Urothelium cell line (cell line): ENCODE measurements around the gene NAGLU.
"Not testable (repeated sequence)": the region's sequence is repeated elsewhere in the genome, so short reads cannot be mapped to it uniquely, and the experiment has no call there.

Experiments used
- DNase-seq: peaks from one replicate; pipeline ENCODE4 v3.0.0; 2011; ENCODE audit warnings: low spot score, mixed read lengths
- FAIRE-seq: peaks from 2 replicates; lab custom pipeline; 2011; peaks lifted over from hg19 to GRCh38; lab: Jason Lieb, UNC

The NAGLU gene

GRCh38 chr17:42543190-42544079 lies 7.4 kb downstream of the NAGLU start:
- DNase-seq (no peak), FAIRE-seq (no peak)

- DNase-seq = no peak
- no peak for FAIRE-seq
These were observed 8.8 kb downstream of the NAGLU start for GRCh38 chr17:42544874-42545283.

GRCh38 chr17:42545755-42546505 lies 9.9 kb downstream of the NAGLU start:
- DNase-seq = not testable (repeated sequence)
- FAIRE-seq = peak; percentile 17

DNA sequence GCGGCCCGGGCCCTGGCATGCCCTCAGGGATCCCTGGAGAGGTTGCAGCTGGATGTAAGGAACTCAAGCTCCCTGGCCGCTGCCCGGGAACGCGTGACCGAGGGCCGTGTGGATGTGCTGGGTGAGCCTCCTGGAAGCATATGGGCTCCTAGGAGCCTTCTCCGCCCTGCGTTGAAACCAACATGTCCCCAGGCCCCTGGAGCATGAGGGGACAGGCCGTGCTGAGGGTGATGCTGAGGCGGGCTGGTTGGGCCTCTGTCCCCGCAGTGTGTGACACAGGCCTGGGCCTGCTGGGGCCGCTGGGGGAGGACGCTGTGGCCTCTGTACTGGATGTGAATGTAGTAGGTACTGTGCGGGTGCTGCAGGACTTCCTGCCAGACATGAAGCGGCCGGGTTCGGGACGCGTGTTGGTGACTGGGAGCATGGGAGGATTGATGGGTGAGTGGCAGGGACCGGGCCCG lies 11.0 kb downstream of the NAGLU start:
- DNase-seq = no peak
- no peak for FAIRE-seq

DNA sequence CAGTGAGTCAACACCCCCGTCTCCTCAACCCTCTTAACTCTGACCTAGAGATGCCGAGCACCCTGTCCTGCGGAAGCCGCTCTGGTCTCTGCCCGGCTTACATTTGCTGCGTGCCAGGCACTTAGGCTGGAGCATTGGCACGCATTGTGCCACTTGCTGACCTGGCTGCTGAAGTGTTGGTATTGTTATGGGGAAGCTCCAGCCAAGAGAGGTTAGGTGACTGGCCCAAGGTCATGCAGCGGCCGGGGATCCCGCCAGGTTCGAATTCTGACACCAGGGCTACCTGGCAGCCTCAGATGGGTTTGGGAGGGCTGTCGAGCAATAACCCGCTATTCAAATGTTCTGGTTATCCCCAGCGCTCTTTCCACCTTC lies 11.6 kb downstream of the NAGLU start:
- DNase-seq (no peak), FAIRE-seq (no peak)

- DNase-seq (no peak), FAIRE-seq (no peak)
These were observed 12.2 kb downstream of the NAGLU start for GRCh38 chr17:42548070-42548837.

- DNase-seq (no peak), FAIRE-seq (no peak)
These were observed 13.1 kb downstream of the NAGLU start for GRCh38 chr17:42548993-42549755.

GRCh38 chr17:42552736-42553135 lies 16.7 kb downstream of the NAGLU start, which contains the start of gene HSD17B1:
TSS of gene HSD17B1 (plus strand) at chr17:42552923. CDS start at chr17:42552934, 11 bp downstream.
- DNase-seq, FAIRE-seq: not testable (repeated sequence)

- DNase-seq (peak; percentile 27), FAIRE-seq (no peak)
These were observed 17.2 kb downstream of the NAGLU start for GRCh38 chr17:42553161-42553818.

DNA sequence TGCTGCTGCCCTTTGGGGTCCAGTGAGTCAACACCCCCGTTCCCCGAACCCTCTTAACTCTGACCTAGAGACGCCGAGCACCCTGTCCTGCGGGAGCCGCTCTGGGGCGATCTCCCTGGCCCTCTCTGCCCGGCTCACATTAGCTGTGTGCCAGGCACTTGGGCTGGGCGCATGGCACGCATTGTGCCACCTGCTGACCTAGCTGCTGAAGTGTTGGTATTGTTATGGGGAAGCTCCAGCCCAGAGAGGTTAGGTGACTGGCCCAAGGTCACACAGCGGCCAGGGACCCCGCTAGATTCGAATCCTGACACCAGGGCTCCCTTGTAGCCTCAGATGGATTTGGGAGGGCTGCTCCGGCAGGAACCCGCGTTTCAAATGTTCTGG lies 17.8 kb downstream of the NAGLU start:
- DNase-seq = no peak
- no peak for FAIRE-seq

DNA sequence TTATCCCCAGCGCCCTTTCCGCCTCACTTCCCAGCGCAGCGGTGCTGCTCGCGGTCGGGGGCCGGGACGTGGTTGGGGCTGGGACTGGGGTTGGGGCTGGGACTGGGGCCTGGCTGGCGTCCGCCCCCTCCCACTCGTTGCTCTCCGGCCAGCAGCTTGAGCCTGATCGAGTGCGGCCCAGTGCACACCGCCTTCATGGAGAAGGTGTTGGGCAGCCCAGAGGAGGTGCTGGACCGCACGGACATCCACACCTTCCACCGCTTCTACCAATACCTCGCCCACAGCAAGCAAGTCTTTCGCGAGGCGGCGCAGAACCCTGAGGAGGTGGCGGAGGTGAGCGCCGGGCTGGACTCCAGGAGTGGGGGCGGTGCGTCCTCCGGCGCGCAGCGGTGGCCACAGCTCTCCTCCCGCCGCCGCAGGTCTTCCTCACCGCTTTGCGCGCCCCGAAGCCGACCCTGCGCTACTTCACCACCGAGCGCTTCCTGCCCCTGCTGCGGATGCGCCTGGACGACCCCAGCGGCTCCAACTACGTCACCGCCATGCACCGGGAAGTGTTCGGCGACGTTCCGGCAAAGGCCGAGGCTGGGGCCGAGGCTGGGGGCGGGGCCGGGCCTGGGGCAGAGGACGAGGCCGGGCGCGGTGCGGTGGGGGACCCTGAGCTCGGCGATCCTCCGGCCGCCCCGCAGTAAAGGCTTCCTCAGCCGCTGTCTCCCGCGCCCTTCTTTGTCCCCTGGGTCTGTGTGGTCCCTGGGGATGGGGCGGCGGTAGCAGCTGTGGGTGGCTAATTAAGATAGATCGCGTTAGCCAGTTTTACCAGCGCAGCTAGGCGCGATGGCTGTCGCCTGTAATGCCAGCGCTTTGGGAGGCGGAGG lies 18.4 kb downstream of the NAGLU start:
- DNase-seq (peak; percentile 89), FAIRE-seq (peak; percentile 17)

- no peak for FAIRE-seq
These were observed 19.1 kb downstream of the NAGLU start for GRCh38 chr17:42555122-42555622.

DNA sequence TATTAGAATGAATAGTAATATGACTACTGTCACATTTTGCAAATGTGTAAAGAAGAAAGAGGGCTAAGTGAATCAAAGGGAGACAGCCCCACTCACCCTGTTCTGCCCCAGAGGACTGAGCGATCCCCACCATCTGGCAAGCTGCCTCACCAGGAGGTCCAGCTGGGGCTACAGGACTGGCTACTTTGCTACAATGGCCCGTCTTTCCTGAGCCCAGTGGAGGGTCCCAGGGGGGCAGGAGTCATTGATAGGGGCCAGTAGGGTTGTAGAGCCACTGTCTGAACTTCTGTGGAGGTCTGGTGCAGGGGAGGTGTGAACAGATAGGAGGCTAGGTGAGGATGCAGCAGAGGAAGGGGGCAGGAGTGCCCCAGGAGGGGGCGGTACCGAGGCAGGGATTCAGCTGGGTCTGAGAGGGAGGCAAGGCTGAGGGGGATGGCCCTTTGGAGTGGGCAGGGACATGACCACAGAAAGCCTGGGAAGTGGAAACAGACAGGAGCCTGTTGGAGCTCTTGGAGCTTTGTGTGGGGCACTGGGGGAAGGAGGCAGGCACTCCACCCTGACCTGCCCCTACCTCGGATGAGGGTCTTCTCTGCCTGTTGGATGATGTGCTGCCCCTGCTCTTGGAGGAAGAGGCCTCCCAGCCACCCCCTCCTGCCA lies 20.0 kb downstream of the NAGLU start:
- peak; percentile 74 for FAIRE-seq
- not testable (repeated sequence) for DNase-seq

More at GRCh38 chr17:42555122-42555622, 19.1 kb downstream of the NAGLU start:
- DNase-seq = no peak

GRCh38 chr17:42559075-42559474 lies 23.0 kb downstream of the NAGLU start:
- no peak for DNase-seq
- no peak for FAIRE-seq

- FAIRE-seq (no peak), DNase-seq (no peak)
These were observed 24.2 kb downstream of the NAGLU start for GRCh38 chr17:42560246-42560645.

DNA sequence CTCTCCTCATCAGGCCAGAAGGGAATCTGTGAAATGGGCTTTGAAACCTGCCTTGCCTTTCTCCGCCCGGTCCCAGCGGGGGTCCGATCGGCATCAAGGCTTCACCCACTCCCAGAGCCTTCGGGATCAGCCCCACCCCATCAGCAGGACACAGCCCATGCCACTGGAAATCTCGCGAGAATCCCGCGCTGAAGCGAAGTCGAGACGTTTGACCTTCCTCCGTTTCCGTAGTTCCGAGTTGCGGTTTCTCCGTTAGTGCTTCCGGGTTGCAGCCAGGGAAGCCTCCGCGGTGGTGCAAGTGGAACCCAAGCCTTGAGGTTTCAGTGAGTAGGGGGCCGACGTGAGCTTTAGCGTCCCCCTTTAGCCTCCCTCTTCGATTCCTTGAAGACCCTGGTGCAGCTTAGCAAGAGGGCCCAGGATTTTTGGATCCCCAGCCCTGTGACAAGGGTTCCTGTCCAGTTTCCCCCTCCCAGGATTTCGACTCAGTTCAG lies 25.9 kb downstream of the NAGLU start, which contains the start of gene COASY:
COASY (plus strand) TSS at position 252 of the 491 bp plus-strand sequence. CDS start 475 bp downstream, outside the sequence.
- FAIRE-seq (no peak), DNase-seq (peak; percentile 97)

GRCh38 chr17:42562388-42563142 lies 26.5 kb downstream of the NAGLU start:
- no peak for DNase-seq
- no peak for FAIRE-seq
